ENCODE measurements around the gene ATG16L2.

GRCh38 chr11:72840780-72841179 is 26.6 kb downstream of the ATG16L2 start:
- no peak for TF ChIP-seq CTCF (IDR thresholded peaks at IDR 0.05)
- TF ChIP-seq POLR2AphosphoS5 (IDR thresholded peaks at IDR 0.05): no peak
- no peak for TF ChIP-seq POLR2A (IDR thresholded peaks at IDR 0.05)
